ENCODE results near the gene AGK. TPM values are rescaled to one million over a fixed set of nuclear protein-coding genes. Genes with fewer than 3 reads are reported as not detected.

AGK gene
- total and polyA plus RNA-seq, 2 experiments from 2014 or later: 21.9 to 37.9 TPM

- Histone ChIP-seq H3K4me2 (no peak overlapping the region), H3F3A (replicated peaks; ENCODE audit: low read depth) (no peaks in the 10 kb centered on the region), H3K79me2 (replicated peaks; ENCODE audit: insufficient read depth) (peaks cover 33% of the 10 kb centered on the region), H2AFZ (no peak overlapping the region), H3K27ac (ENCODE audit: low read depth) (0 out of 2 replicates have a peak overlapping the region, but pooled peaks have one; percentile 29), H3K9me2 (ENCODE audit: insufficient read depth) (no peaks in the 10 kb centered on the region), H3K27me3 (ENCODE audit: insufficient read depth) (no peaks in the 10 kb centered on the region), H4K20me1 (replicated peaks; ENCODE audit: insufficient read depth) (peaks cover 9% of the 10 kb centered on the region; the same call in 1 of the 2 replicates), H3K36me3 (ENCODE audit: insufficient read depth) (no peaks in the 10 kb centered on the region), H3K4me1 (ENCODE audit: insufficient read depth) (peaks cover 16% of the 10 kb centered on the region), H3K4me3 (no peak overlapping the region)
- no peak for TF ChIP-seq STAT1 (IDR thresholded peaks at IDR 0.05; ENCODE audit: unreplicated experiment)
- no peak for TF ChIP-seq CREB1 (CRISPR knock-in tag; IDR thresholded peaks at IDR 0.05; ENCODE audit: low read depth)
- no peak for TF ChIP-seq EZH2 (IDR thresholded peaks at IDR 0.05; ENCODE audit: low read depth, unreplicated experiment)
- TF ChIP-seq EZH2phosphoT487 (IDR thresholded peaks at IDR 0.05; ENCODE audit: unreplicated experiment): no peak
- TF ChIP-seq CTCF (conservative IDR thresholded peaks at IDR 0.05; ENCODE audit: low read depth in 2 of 2): no peak
- TF ChIP-seq POLR2AphosphoS5 (IDR thresholded peaks at IDR 0.05; ENCODE audit: low read depth): no peak
- no peak for TF ChIP-seq ETS1 (IDR thresholded peaks at IDR 0.05)
- no peak for TF ChIP-seq ZNF114 (CRISPR knock-in tag; IDR thresholded peaks at IDR 0.05)
- no peak for TF ChIP-seq JUNB (IDR thresholded peaks at IDR 0.05; ENCODE audit: unreplicated experiment)
- no peak for TF ChIP-seq ZNF331 (CRISPR knock-in tag; IDR thresholded peaks at IDR 0.05; ENCODE audit: low read depth)
- TF ChIP-seq ZNF462 (CRISPR knock-in tag; IDR thresholded peaks at IDR 0.05): no peak
- no peak for TF ChIP-seq NANOG (IDR thresholded peaks at IDR 0.05; ENCODE audit: borderline replicate concordance)
- TF ChIP-seq REST (IDR thresholded peaks at IDR 0.05; ENCODE audit: unreplicated experiment): no peak
- Mint-ChIP-seq H3K27ac (no peak overlapping the region), H3K4me1 (peaks cover 26% of the 10 kb centered on the region), H3K36me3 (ENCODE audit: low read depth) (peaks cover 5% of the 10 kb centered on the region; the same call in 2 of the 3 replicates), H3K27me3 (ENCODE audit: insufficient read depth, low read depth, poor library complexity) (no peaks in the 10 kb centered on the region), H3K4me3 (no peak overlapping the region), H3K9me3 (no peaks in the 10 kb centered on the region)
- no peak for DNase-seq (ENCODE audit: low spot score)
- ATAC-seq: no peak
These were observed 135.5 kb downstream of the AGK start for GRCh38 chr7:141686670-141687069.
